Measurements from ENCODE around the gene KCTD17.

KCTD17 gene

DNA sequence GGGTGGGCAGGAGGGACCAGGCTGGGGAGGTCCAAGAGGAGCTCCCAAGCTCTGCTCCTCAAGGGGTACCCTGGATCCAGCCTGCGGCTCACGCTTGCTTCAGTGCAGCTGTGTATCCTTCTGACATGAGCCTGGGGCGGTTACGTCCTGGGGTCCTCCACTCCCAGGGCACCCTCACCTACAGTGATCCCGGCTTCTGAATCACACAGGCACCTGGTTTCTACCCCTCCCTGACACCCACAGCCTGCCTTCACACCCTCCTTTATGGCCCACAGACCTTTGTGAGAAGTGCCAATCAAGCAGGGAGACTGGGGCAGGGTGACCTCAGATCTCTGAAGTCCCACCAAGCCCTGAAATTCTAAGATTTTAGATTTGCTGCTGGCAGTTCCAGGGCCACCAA lies 30.5 kb upstream of the KCTD17 start:
- DNase-seq: no peak

GRCh38 chr22:37021710-37022482 lies 29.6 kb upstream of the KCTD17 start:
- DNase-seq: no peak

DNA sequence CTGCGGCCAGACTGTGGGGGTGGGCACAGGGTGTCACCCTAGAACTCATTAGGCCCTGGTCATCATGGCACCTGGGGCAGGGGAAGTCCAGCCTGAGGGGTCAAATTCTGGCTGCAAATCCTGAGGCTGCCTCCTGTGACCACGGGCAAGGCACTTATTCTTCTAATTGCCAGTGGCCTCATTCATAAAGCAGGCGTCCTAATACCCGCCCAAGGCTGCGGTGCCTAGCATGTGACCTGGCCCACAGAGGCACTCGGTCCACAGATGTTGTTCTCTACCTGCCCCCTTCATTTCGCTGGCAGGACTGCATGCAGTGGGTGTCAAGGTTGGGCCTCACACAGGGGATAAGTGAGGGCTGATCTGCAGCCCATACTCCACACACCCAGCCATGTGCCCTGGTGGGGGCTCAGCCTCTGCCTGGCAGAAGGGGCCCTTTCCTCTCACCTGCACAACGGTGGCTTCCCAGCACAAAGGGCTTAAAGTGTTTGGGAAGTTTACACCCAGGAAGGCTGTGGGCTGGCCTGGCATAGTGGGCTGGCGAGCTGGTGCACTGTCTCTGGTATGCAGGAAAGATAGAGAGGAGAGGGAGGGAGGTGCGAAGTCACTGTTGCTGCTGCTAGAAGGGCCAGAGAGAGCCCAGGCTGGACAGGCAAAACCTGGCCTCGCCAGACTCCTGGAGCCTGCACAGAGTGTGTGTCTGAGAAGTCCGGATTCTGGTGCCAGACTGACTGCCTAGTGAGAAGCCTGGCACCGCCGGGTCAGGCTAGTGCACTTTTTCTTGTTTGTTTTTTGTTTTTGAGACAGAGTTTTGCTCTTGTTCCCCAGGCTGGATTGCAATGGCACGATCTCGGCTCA lies 28.8 kb upstream of the KCTD17 start:
- no peak for DNase-seq

DNA sequence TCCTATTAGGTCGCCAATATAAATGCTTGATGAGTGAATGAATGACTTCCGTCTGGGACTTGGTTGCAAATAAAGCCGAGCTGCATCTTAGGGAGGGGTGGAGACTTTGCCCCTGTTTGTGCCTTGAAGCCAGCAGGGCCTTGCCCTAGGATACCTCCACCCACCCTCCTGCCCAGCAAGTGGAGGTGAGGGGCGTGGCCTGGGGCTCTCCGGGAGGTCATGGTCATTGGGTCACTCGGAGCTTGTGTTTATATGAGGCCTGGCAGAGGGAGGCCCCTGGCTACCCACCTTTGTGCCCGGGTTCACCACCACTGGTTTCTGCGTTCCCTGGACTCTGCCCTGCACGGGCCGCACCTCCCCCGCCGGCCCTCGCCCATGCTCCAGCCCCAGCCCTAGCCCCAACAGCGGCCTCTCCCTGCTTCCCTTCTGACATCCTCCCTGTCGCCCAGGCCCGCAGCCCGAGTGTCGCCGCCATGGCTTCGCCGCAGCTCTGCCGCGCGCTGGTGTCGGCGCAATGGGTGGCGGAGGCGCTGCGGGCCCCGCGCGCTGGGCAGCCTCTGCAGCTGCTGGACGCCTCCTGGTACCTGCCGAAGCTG lies 27.7 kb upstream of the KCTD17 start:
- no peak for DNase-seq

GRCh38 chr22:37024339-37025157 lies 27.0 kb upstream of the KCTD17 start:
- no peak for DNase-seq

- no peak for DNase-seq
Observed at GRCh38 chr22:37025500-37026070, 26.0 kb upstream of the KCTD17 start.

- no peak for DNase-seq
Observed at GRCh38 chr22:37026325-37026724, 25.2 kb upstream of the KCTD17 start.

GRCh38 chr22:37027556-37027955 lies 24.0 kb upstream of the KCTD17 start:
- no peak for DNase-seq

- DNase-seq: no peak
Observed at GRCh38 chr22:37028692-37029674, 22.6 kb upstream of the KCTD17 start.

DNA sequence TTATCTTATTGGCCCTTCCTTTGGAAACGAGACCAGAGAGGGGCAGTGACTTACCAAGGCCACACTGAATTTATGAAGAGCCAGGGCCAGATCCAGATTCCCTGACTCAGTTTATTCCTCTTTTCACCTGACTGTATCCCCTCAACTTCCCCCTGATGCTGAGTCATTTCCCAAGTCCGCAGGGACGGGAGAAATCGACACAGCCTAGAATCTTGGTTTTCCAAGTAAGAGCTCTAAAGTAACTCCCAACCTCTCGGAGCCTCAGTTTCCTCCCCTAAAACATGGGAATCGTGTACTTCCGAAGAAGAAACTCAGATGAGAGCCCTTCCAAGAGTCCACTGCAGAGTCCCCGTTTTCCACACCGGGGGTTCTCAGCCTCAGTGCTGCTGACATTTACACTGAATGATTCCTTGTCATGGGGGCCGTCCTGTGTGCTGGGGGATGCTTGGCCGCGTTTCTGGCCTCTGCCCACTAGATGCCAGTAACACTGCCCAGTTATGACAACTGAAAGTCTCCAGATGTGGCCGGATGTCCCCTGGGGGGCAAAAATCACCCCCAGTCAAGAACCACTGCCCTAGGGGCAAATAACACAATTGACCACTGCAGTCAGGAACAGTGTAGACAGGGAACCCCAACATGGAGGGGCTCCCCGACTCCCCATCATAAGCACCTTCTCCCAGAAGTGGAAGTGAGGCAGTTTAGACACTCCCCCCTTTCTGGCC lies 20.8 kb upstream of the KCTD17 start:
- DNase-seq: no peak

GRCh38 chr22:37032134-37032534 lies 19.4 kb upstream of the KCTD17 start:
- DNase-seq: no peak

DNA sequence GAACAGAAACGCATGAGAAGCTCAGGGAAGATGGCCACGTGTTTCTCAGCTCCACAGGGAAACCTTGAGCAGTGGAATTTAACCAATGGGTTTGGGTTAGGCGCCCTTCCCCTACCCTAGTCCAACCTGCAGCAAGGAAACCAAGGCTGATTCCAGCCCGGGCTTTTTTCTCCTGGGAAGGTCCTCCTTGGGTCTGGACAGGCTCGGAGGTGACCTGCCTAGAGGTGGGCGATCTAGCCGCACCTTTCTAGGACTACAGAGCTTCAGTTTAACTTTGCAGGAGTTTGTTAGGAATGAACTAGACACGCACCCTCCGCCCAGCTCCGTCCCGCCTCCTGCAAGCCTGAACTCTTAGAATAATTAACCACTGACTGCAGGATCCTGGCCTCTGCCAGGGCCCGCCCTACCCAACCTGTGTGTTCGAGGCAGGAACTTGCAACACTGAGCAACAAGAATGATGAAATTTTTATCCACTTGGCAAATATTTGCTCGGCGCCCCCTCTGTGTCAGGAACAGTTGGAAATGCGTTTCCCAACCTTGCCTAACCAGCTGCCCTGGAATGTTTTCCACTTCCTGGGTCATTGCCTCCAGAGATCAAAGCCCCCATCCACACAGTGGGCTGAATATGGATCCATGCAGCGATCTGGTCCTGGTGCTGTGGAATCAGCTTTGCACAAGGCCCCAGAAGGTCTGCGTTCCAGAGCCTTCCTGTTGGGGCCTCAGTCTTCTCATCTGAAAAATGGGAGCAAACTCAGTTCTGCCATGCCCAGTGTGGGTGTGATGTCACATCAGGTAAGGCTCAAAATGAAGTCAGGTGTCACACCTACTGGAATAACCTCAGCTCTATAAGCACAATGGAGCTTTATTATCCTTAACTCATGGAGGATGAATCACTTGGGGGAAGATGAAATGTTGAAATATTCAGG lies 18.7 kb upstream of the KCTD17 start:
- no peak for DNase-seq

DNA sequence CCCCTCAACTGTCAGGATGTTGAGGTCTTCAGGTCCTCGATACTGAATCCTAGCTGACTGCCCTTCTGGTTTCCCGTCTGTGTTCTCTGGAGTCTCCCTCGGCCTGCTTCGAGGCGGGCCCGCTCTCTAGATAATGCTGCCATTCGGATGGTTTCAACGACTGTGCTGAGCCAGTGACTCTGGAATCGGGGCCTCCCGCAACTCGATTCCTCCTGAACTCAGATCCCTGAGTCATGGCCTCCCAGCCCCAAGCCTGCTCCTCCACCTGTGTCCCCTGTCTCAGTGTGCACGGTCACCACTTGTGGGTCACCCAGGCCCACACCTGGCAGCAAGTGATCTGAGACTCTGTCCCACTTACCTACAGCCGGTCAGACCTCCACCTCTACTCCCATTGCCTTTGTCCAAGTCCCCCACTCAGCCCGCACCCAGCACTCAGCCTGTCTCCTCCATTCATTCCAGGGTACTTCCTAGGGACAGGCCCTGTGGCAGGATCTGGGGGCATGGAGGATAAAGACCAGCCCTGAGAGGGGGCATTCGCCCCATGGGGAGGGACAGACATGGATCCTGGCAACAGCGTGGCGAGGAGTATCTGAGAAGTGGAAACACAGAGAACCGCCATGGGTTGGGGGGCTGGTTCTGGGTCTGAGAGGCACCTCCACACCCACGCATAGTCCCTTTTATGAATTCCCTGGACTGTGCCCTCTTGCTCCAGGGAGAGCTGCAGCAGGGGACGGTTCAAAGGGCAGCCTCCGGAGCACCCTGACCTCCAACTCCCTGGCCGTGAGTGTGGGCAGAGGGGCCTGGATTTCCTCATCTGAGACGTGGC lies 17.7 kb upstream of the KCTD17 start:
- no peak for DNase-seq

DNA sequence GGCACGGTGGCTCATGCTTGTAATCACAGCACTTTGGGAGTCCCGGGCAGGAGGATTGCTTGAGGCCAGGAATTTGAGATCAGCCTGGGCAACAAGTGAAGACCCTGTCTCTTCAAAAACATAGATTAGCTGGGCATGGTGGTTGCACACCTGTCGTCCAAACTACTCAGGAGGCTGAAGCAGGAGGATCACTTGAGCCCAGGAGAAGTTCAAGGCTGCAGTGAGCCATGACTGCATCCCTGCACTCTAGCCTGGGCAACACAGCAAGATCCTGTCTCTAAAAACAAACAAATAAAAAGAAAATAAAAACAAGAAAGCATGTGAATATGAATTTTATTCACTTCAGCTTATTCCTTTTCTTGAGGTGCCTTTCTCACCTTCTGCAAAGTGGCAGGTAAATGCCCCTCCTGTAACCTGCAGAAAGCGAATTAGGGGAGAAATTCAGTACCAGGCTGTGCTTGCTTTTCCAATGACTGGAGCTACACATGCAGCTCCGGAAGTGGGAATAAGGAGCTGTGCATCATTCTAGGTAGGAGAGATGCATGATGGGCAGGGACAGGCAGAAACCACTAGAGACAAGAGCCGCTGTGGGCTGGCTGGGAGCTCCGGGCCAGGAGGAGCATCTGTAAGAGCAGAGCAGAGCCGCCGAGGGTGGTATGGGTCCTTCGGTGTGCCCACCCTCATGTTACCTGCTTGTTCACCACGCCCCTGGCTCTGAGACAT lies 14.7 kb upstream of the KCTD17 start:
- no peak for DNase-seq

DNA sequence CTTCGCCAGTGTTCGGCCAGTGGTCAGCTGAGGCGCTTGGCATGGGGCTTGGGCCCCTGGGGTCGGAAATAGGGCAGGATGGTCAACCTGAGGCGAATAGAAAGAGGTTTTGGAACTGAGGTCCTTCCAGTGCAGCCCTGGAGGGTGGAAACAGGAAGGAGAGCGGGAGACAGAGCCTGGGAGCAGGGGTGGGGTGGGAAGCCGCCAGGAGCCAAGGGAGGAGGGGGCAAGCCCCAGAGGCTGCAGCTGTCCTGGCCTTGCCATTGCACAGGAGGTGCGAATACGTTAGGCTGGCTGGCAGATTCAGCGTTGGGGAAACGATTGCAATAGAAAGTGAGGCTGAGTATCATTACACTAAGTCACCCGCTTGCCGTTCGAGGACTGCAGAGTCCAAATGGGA lies 13.9 kb upstream of the KCTD17 start:
- DNase-seq: no peak

DNA sequence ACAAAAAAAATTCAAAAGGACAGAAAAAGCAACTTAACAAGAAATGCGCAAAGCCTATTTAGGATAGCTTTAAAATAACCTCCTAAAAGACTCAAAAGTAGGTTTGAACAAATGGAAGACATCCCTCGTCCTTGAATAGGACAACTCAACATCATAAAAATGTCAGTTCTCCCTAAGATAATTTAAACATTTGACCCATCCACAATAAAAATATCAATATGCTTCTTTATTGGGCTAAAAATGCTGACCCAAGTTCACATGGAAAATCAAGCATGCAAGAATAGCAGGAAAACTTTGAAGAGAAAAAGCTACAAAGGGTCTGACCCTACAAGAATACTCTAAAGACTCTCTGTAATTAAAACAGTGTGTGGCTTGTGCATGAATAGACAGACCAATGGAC lies 12.1 kb upstream of the KCTD17 start:
- DNase-seq: no peak

DNA sequence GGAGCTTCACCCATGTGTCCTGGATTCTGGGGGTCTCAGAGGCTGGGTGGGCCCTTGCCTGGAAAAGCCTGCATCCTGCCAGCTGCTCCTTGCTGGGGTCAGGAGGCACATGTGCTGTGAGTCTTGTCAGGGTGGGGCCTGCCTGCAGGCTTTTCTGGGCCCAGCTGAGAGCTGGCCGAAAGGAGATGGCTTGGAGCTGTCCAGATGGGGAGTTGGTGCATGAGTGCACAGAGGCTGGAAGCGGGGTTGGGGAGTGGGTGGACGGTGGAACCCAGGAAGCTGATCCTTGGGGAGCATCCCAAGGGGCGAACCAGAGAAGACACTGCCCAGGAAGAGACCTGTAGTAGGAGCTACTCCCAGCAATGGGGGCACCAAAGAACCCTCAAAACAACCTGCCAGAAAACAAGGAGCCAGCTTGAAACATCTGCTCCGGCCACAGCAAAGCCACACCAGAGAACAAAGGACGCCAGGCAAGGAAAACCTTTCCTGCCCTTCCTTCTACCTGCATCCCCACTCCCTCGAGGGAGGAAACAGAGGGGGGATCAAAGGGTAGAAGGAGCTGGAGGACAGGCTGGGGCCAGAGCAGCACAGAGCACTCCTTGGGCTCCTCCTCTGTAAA lies 8.2 kb upstream of the KCTD17 start:
- no peak for DNase-seq
